Nephron (organoid): ENCODE measurements around the gene GNB5.

Source experiments
- H3K27ac Mint-ChIP-seq, 3 experiments: 2 replicates each; pipeline ENCODE4 v1.8.0; 2020; ENCODE audit warnings: mixed read lengths in 3 of 3, mild to moderate bottlenecking in 2 of 3, moderate library complexity in 1 of 3
- H3K27me3 Mint-ChIP-seq: 2 replicates; pipeline ENCODE4 v1.8.0; 2021; ENCODE audit warnings: low read depth, mild to moderate bottlenecking, moderate library complexity, mixed read lengths
- H3K36me3 Mint-ChIP-seq: 2 replicates; pipeline ENCODE4 v1.8.0; 2020; ENCODE audit warnings: low read depth, mixed read lengths
- H3K4me1 Mint-ChIP-seq: 2 replicates; pipeline ENCODE4 v1.8.0; 2020; ENCODE audit warnings: mixed read lengths
- H3K4me3 Mint-ChIP-seq, 3 experiments: 2 replicates each; pipeline ENCODE4 v1.8.0; 2020; ENCODE audit warnings: mild to moderate bottlenecking in 3 of 3, mixed read lengths in 3 of 3, moderate library complexity in 2 of 3
- H3K9me3 Mint-ChIP-seq: 2 replicates; pipeline ENCODE4 v1.8.0; 2020; ENCODE audit warnings: mixed read lengths
- CTCF ChIP-seq, 3 experiments: fragments of 200-600 bp; sonication (generic); IDR thresholded peaks; one replicate each; pipeline ENCODE4 v1.5.0; 2021; ENCODE audit warnings: antibody characterized with exemption in 3 of 3; ENCODE audit not compliant: unreplicated experiment in 3 of 3

The GNB5 gene

GRCh38 chr15:52163321-52164190 is 27.6 kb downstream of the GNB5 start:
- no peaks in the 10 kb centered on the region for H3K4me1 Mint-ChIP-seq
- H3K9me3 Mint-ChIP-seq, result peaks cover 4% of the 10 kb centered on the region
- peaks cover 4% of the 10 kb centered on the region for H3K36me3 Mint-ChIP-seq
- no peak overlapping the region for H3K27ac Mint-ChIP-seq
- H3K4me3 Mint-ChIP-seq, result no peak overlapping the region
- H3K27me3 Mint-ChIP-seq, result peaks cover 3% of the 10 kb centered on the region
- peak in 1 of 3 experiments; percentile 17 for TF ChIP-seq CTCF (IDR thresholded peaks at IDR 0.05; ENCODE audit: unreplicated experiment in 3 of 3)

GRCh38 chr15:52162876-52163275 is 28.3 kb downstream of the GNB5 start:
- peaks cover 4% of the 10 kb centered on the region for H3K36me3 Mint-ChIP-seq
- TF ChIP-seq CTCF (IDR thresholded peaks at IDR 0.05; ENCODE audit: unreplicated experiment in 3 of 3), result no peak
- H3K27ac Mint-ChIP-seq, result no peak overlapping the region
- H3K9me3 Mint-ChIP-seq, result peaks cover under 1% of the 10 kb centered on the region
- H3K27me3 Mint-ChIP-seq, result peaks cover 3% of the 10 kb centered on the region
- no peaks in the 10 kb centered on the region for H3K4me1 Mint-ChIP-seq
- no peak overlapping the region for H3K4me3 Mint-ChIP-seq

GRCh38 chr15:52162260-52162659 is 28.9 kb downstream of the GNB5 start:
- H3K27ac Mint-ChIP-seq, result no peak overlapping the region
- H3K4me3 Mint-ChIP-seq, result no peak overlapping the region
- TF ChIP-seq CTCF (IDR thresholded peaks at IDR 0.05; ENCODE audit: unreplicated experiment in 3 of 3), result no peak
- no peaks in the 10 kb centered on the region for H3K4me1 Mint-ChIP-seq
- peaks cover 3% of the 10 kb centered on the region for H3K27me3 Mint-ChIP-seq
- H3K36me3 Mint-ChIP-seq, result peaks cover 4% of the 10 kb centered on the region
- H3K9me3 Mint-ChIP-seq, result no peaks in the 10 kb centered on the region

- no peaks in the 10 kb centered on the region for H3K9me3 Mint-ChIP-seq
- peaks cover 3% of the 10 kb centered on the region for H3K27me3 Mint-ChIP-seq
- H3K27ac Mint-ChIP-seq, result no peak overlapping the region
- H3K4me3 Mint-ChIP-seq, result no peak overlapping the region
- H3K36me3 Mint-ChIP-seq, result peaks cover 4% of the 10 kb centered on the region
- H3K4me1 Mint-ChIP-seq, result no peaks in the 10 kb centered on the region
- no peak for TF ChIP-seq CTCF (IDR thresholded peaks at IDR 0.05; ENCODE audit: unreplicated experiment in 3 of 3)
Observed at GRCh38 chr15:52161406-52161966, 29.7 kb downstream of the GNB5 start.

- no peak overlapping the region for H3K27ac Mint-ChIP-seq
- no peak overlapping the region for H3K4me3 Mint-ChIP-seq
- peaks cover 4% of the 10 kb centered on the region for H3K36me3 Mint-ChIP-seq
- no peak for TF ChIP-seq CTCF (IDR thresholded peaks at IDR 0.05; ENCODE audit: unreplicated experiment in 3 of 3)
- peaks cover 3% of the 10 kb centered on the region for H3K27me3 Mint-ChIP-seq
- H3K4me1 Mint-ChIP-seq, result peaks cover 5% of the 10 kb centered on the region
- H3K9me3 Mint-ChIP-seq, result no peaks in the 10 kb centered on the region
Observed at GRCh38 chr15:52159645-52160044, 31.5 kb downstream of the GNB5 start.
